PFSK-1 (cell line): ENCODE measurements around the gene EFNA5.

Experiments
- FOXP2 ChIP-seq: optimal IDR thresholded peaks from 2 replicates; pipeline ENCODE3; 2011; ENCODE audit warnings: borderline replicate concordance, control low read depth, inconsistent platforms; ENCODE audit not compliant: insufficient read depth; ENCODE audit errors: extremely low read length, extremely low read depth
- POLR2AphosphoS5 ChIP-seq: IDR thresholded peaks from 2 replicates; pipeline ENCODE4 v1.6.1; 2012; ENCODE audit warnings: low read depth, mild to moderate bottlenecking, control low read depth, low read length, moderate library complexity
- REST ChIP-seq, 2 experiments: IDR thresholded peaks; 2 replicates each; pipeline versions ENCODE4 v1.6.1 to v1.8.0; 2011 to 2012; ENCODE audit warnings: low read depth in 2 of 2, low read length in 2 of 2, control low read depth in 1 of 2, inconsistent platforms in 1 of 2, mild to moderate bottlenecking in 1 of 2, moderate library complexity in 1 of 2; ENCODE audit not compliant: insufficient read depth in 1 of 2
- TAF1 ChIP-seq: IDR thresholded peaks from 2 replicates; pipeline ENCODE4 v1.6.1; 2012; ENCODE audit warnings: low read length, control low read depth, borderline replicate concordance; ENCODE audit not compliant: insufficient read depth

GRCh38 chr5:107504424-107504823 lies 166.3 kb downstream of the EFNA5 start:
- no peak for TF ChIP-seq POLR2AphosphoS5
- no peak for TF ChIP-seq TAF1
- TF ChIP-seq REST (IDR thresholded peaks at IDR 0.05; ENCODE audit: insufficient read depth in 1 of 2, low read depth in 2 of 2, low read length in 2 of 2), result no peak
- no peak for TF ChIP-seq FOXP2
